HG02938 (cell line): ENCODE results near the gene PPP2R1A.

Source experiments
- ATAC-seq: cut with Tn5 transposase; IDR thresholded peaks from one replicate; pipeline ENCODE4 v1.9.1; 2021; ENCODE audit warnings: mild to moderate bottlenecking, moderate library complexity; ENCODE audit not compliant: unreplicated experiment

The PPP2R1A gene

GRCh38 chr19:52189735-52190486 is at the start of gene PPP2R1A:
PPP2R1A (plus strand) TSS chr19:52190052; CDS start chr19:52190097, 45 bp downstream.
- peak; percentile 91 for ATAC-seq

- ATAC-seq = no peak
These were observed 48.6 kb upstream of the PPP2R1A start for GRCh38 chr19:52141203-52141602.

DNA sequence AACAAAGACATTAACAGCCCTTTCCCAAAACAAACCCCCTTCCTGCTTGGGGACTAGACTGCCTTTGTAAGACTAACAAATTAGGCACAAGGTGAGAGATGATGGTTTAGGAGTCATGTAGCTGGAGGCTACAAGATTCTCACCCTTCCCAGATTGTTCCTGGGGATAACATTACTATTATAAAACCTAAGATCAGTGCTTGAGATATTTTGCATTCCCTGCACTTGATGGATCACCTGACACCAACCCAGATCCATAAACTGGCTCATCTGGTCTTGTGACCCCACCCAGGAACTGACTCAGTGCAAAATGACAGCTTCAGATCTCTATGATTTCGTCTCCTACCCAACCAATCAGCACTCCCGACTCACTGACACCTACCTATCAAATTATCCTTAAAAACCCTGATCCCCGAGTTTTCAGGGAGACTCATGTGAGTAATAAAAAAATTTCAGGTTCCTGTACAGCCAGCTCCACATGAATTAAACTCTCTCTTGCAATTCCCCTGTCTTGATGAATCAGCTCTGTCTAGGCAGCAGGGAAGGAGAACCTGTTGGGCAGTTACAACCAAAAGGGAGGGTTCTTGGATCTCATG is 47.8 kb upstream of the PPP2R1A start:
- no peak for ATAC-seq

GRCh38 chr19:52148256-52148655 is 41.6 kb upstream of the PPP2R1A start:
- no peak for ATAC-seq

GRCh38 chr19:52155596-52156359 is 34.1 kb upstream of the PPP2R1A start:
- no peak for ATAC-seq

GRCh38 chr19:52170304-52170703 is 19.5 kb upstream of the PPP2R1A start:
- ATAC-seq = no peak

GRCh38 chr19:52170863-52171320 is 19.0 kb upstream of the PPP2R1A start:
- ATAC-seq = no peak

GRCh38 chr19:52171321-52172169 is 18.3 kb upstream of the PPP2R1A start, which contains the start of gene ZNF836:
ZNF836 (minus strand) TSS chr19:52171621; CDS start chr19:52168072, 3,549 bp downstream.
- ATAC-seq = no peak

GRCh38 chr19:52172347-52172746 is 17.5 kb upstream of the PPP2R1A start:
- ATAC-seq = no peak

- ATAC-seq = no peak
These were observed 13.3 kb upstream of the PPP2R1A start for GRCh38 chr19:52176574-52176973.

GRCh38 chr19:52187407-52187806 is 2.4 kb upstream of the PPP2R1A start:
- ATAC-seq = no peak

DNA sequence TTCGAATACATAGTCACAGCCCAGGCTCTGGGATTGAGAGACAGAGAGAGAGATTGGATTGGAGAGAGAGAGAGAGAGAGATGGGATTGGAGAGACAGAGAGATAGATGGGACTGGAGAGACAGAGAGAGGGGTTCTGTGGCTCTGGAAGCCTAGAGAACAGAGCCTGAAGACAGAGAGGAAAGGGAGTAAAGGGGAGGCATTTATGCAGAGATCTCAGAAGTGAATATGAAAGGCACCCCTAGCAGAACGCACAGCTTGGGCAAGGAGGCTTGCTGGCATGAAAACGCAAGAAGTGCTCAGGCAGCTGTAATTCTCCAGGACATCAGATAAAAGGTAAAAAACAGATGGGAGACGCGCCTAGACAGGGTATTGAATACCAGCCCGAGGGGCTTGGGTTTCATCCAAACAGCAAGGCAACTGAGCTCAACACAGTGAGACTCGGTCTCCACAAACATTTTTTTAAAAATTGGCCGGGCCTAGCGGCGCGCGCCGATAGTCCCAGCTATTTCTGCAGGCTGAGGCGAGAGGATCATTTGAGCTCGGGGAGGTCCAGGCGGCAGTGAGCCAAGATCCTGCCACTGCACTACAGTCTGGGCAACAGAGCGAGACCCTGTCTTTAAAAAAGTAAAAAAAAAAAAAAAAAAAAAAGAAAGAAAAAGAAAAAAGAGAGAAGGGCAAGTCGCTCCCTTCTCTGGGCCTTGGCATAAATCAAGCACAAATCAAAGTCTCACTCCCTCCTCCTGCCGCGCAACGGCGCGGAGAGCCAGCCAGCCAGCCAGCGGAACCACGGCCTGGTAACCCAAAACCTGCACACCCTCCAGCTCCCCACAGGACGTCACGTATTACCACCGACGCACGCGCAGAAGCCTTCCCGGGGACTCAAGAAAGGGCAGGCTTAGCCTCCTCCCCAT is 774 bp upstream of the PPP2R1A start:
- ATAC-seq = no peak

DNA sequence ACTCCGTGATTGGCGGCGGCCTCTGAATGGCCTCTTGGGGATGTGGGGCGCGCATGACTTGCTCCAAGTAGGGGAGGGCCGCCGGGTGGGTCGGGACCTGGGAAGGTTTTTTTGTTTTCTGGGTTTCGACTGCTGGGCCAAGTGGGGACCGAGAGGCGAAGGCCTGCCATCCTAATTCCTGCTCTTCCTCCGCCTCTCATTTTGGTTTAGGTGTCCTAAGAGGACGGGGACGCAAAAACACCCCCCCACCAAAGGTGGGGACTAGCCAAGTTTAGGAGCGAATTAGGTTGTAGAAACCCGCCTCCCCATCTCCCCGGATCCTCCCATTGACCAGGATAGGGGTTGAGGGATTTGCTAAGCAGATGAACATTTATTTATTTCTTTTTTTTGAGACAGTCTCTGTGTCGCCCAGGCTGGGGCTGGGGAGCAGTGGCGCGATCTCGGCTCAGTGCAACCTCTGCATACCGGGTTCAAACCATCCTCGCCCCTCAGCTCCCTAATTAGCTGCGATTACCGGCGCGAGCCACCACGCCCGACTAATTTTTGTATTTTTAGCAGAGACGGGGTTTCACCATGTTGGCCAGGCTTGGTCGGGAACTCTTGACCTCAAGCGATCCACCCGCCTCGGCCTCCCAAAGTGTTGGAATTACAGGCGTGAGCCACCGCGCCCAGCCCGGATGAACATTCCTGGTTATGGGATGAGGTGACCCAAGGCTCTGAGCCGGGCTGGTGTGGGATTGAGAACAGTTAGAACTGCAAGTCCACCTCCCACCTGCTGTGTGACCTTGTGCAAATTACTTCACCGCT is 838 bp downstream of the PPP2R1A start:
- ATAC-seq = no peak

DNA sequence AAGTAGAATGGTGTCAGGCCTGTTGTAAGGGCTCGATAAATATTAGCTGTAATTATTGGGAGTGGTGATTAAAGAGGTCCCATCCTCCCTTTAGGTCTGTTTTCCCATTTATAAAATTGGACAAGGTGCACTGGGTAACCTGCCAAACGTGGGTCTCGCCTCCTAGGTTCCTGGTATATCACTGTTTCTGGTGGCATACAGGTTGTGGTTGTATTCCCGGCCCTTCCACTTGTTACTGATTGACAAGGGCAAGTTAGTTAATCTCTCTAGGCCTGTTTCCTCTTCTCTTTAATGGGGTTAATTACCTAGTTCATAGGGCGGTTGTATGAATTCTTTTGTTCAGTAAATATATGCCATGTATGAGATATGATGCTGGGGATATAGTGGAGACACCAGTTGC is 1.5 kb downstream of the PPP2R1A start:
- no peak for ATAC-seq

DNA sequence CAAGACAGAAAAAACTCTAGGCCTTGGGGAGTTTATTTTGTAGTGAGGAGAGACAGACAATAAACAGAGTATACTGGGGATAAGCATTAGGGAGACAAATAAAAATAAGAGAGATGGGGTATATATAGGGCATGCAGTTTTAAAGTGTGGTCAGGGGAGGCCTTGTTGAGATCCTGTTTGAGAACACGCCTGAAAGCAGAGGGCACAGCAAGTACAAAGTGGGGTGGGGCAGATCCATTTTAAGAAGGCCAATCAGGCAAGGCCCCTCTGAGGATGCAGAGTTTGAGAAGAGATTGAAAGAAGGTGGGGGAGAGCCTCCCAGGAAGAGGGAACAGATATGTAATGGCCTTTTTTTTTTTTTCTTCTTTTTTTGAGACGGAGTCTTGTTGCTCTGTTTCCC is 2.1 kb downstream of the PPP2R1A start:
- ATAC-seq = no peak

- no peak for ATAC-seq
These were observed 6.6 kb downstream of the PPP2R1A start for GRCh38 chr19:52196256-52196967.

DNA sequence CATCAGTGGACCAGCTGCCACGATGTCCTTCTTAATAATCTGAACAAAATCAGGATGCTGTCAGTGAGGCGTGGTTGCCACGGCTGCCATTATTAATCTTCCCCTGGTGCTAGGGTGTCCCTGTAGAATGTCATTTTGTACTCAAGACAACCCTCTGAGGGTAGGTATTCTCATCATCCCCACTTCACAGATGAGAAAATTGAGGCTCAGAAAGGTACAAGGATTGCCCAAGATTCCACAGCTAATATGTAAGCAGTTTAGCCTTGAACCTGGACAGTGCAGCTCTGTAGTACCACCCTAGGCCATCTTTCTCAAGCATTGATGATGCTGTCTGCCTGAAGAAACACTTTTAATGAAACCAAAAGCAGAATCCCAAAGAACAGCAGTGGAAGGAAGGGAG is 8.1 kb downstream of the PPP2R1A start:
- ATAC-seq = no peak

GRCh38 chr19:52198678-52199077 is 8.8 kb downstream of the PPP2R1A start:
- no peak for ATAC-seq
